ENCODE measurements around the gene SCAMP5. TPM values are rescaled to one million over a fixed set of nuclear protein-coding genes. Genes with fewer than 3 reads are reported as not detected.

The SCAMP5 gene
- total RNA-seq, 1 experiment from 2014 or later = 70.1 TPM

GRCh38 chr15:75037685-75038084 is 42.3 kb downstream of the SCAMP5 start:
- ATAC-seq = no peak
- Mint-ChIP-seq H3K4me1 (peaks cover 25% of the 10 kb centered on the region), H3K4me3 (no peak overlapping the region), H3K9me3 (no peaks in the 10 kb centered on the region), H3K36me3 (peaks cover 20% of the 10 kb centered on the region), H3K27ac (no peak overlapping the region), H3K27me3 (ENCODE audit: low read depth) (no peaks in the 10 kb centered on the region)
- CTCF ChIA-PET = interaction anchor here (0.6 to 2.9 kb wide), 5 partner anchors 8 to 270 kb away, joined by 3 to 11 read pairs (median 5); partner anchors contain the start of gene C15orf39
- TF ChIP-seq ZNF532 (CRISPR knock-in tag; IDR thresholded peaks at IDR 0.05; ENCODE audit: borderline replicate concordance) (no peak), ZNF423 (CRISPR knock-in tag; IDR thresholded peaks at IDR 0.05) (no peak), AFF4 (CRISPR knock-in tag; IDR thresholded peaks at IDR 0.05; ENCODE audit: borderline replicate concordance) (no peak), FOXP1 (CRISPR knock-in tag; IDR thresholded peaks at IDR 0.05; ENCODE audit: borderline replicate concordance) (no peak), NR3C1 (CRISPR knock-in tag; conservative IDR thresholded peaks at IDR 0.05; ENCODE audit: low read depth) (no peak), GRHL2 (CRISPR knock-in tag; IDR thresholded peaks at IDR 0.05; ENCODE audit: insufficient replicate concordance, severe bottlenecking) (no peak)
- no peak for DNase-seq (ENCODE audit: low spot score)
- POLR2A ChIA-PET = no interaction called here

GRCh38 chr15:75038231-75038630 is 42.9 kb downstream of the SCAMP5 start:
- DNase-seq (ENCODE audit: low spot score) (no peak), ATAC-seq (no peak)
- Mint-ChIP-seq H3K9me3 (no peaks in the 10 kb centered on the region), H3K4me1 (peaks cover 27% of the 10 kb centered on the region), H3K27ac (no peak overlapping the region), H3K36me3 (peaks cover 20% of the 10 kb centered on the region), H3K27me3 (ENCODE audit: low read depth) (no peaks in the 10 kb centered on the region), H3K4me3 (no peak overlapping the region)
- POLR2A ChIA-PET = no interaction called here
- CTCF ChIA-PET = interaction anchor here (1.2 to 2.9 kb wide), 3 partner anchors 9 to 170 kb away, joined by 3 to 11 read pairs (median 5); partner anchors contain the start of gene C15orf39
- TF ChIP-seq HMGXB4 (CRISPR knock-in tag; IDR thresholded peaks at IDR 0.05) (no peak), TEAD1 (CRISPR knock-in tag; IDR thresholded peaks at IDR 0.05) (no peak), TEAD4 (CRISPR knock-in tag; IDR thresholded peaks at IDR 0.05) (no peak), ZNF416 (CRISPR knock-in tag; IDR thresholded peaks at IDR 0.05) (no peak), OVOL2 (CRISPR knock-in tag; IDR thresholded peaks at IDR 0.05; ENCODE audit: borderline replicate concordance) (no peak), SOX15 (CRISPR knock-in tag; IDR thresholded peaks at IDR 0.05) (no peak), ZNF138 (CRISPR knock-in tag; conservative IDR thresholded peaks at IDR 0.05) (no peak), MLX (CRISPR knock-in tag; IDR thresholded peaks at IDR 0.05) (no peak), E2F5 (CRISPR knock-in tag; IDR thresholded peaks at IDR 0.05) (no peak), EMX1 (CRISPR knock-in tag; IDR thresholded peaks at IDR 0.05) (no peak), CBFB (CRISPR knock-in tag; IDR thresholded peaks at IDR 0.05; ENCODE audit: low read depth) (no peak), ATF3 (CRISPR knock-in tag; conservative IDR thresholded peaks at IDR 0.05) (no peak), ATF2 (CRISPR knock-in tag; IDR thresholded peaks at IDR 0.05; ENCODE audit: borderline replicate concordance, low read depth) (no peak), MYBL2 (CRISPR knock-in tag; IDR thresholded peaks at IDR 0.05) (no peak), ZBTB43 (CRISPR knock-in tag; IDR thresholded peaks at IDR 0.05) (no peak)

Measured in WTC11 (cell line).